CD4-positive, alpha-beta T cell treated with Interleukin-1 beta for 1 hour (primary cell): ENCODE measurements around the gene CLSTN2.

Experiments used
- DNase-seq, 2 donors: peaks; one replicate each; pipeline ENCODE4 v3.0.0-alpha.2; 2020 to 2022

The CLSTN2 gene

GRCh38 chr3:140153736-140154135 lies 218.8 kb downstream of the CLSTN2 start:
- DNase-seq: no peak

DNA sequence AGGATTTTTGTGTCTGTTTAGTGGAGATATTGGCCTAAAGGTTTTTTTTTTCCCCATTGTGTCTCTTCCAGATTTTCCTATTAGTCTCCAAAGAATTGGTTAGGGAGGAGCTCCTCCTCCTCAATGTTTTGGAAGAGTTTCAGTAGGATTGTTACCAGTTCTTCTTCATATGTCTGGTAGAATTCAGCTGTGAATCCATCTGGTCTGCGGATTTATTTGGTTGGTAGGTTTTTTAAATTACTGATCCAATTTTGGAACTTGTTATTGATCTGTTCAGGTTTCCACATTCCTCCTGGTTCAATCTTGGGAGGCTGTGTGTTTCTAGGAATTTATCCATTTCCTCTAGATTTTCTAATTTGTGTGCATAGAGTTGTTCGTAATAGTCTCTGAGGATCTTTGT lies 222.2 kb downstream of the CLSTN2 start:
- DNase-seq: no peak

- DNase-seq: no peak
Observed at GRCh38 chr3:140159646-140160045, 224.7 kb downstream of the CLSTN2 start.

DNA sequence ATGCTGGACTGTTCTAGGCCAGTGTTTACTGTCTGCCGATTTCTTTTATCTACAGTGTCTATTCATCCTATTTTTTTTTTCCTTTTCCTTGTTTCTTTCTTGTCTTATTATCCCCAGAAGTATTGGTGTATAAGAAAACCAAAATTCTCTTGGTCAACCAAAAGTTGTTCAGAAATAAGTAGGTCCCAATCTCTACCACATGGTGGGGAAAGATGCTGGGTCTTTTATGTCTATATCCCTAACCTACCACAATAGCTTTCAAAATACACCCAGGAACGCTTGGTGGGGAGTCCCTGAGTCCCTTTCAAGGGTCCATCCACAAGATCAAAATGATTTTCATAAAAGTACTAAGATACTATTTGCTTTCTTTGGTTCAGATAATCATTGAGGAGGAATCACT lies 225.6 kb downstream of the CLSTN2 start:
- no peak for DNase-seq

DNA sequence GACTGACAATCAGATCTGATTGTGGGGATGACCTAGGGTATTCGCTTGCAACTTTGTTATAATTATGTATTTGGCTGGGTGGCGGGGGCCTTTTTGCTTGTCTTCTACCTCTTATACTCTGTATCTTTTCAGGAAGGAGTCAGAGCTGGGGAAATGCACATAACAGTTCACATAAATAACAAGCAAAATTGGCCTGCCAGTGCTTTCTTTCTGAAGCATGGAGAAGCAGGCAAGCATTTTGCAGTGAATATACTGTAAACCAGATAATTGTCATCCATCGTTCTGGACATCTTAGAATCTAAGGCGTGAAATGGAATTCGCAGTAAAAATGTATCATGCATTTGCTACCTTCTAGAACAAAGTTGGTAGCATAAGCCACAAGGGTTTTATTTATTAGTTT lies 227.6 kb downstream of the CLSTN2 start:
- DNase-seq: no peak

- DNase-seq: no peak
Observed at GRCh38 chr3:140163159-140163763, 228.3 kb downstream of the CLSTN2 start.

DNA sequence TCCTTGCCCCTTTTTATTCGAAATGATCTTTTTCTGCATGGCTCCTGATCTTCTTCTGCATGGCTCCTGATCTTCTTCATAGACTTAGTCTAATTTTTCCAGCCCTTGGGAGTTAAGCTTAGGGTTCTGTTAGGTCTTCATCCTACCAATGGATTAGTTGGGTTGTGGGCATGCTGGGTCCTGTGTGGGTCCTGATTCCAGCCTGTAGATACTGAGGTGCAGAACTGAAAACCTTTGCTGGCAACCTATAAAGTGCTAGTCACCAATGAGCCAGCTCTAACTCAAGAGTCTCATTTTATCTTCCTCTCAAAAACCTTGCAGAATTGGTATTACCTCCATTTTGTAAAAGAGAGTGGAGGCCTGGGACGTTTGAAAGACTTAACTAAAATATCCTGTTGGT lies 229.2 kb downstream of the CLSTN2 start:
- DNase-seq: no peak

GRCh38 chr3:140164922-140165590 lies 230.1 kb downstream of the CLSTN2 start:
- no peak for DNase-seq

DNA sequence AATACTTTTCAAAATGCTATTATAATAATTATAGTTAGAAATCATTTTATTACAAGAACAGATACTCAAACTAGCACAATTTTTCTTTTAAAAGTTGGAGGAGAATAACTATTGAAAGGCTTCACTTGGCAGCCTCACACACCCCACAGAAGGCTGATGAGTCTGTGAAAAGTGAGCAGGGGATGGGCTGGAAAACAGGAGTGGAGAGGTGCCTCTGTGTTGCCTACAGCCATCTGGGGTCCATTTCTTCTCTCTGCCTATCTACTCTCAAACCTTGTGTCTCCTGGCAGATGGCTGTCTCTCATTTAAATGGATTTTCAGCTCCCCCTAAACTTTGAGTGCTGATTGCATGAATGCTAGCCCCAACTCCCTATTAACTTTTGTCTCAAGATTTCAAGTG lies 230.8 kb downstream of the CLSTN2 start:
- DNase-seq: no peak

DNA sequence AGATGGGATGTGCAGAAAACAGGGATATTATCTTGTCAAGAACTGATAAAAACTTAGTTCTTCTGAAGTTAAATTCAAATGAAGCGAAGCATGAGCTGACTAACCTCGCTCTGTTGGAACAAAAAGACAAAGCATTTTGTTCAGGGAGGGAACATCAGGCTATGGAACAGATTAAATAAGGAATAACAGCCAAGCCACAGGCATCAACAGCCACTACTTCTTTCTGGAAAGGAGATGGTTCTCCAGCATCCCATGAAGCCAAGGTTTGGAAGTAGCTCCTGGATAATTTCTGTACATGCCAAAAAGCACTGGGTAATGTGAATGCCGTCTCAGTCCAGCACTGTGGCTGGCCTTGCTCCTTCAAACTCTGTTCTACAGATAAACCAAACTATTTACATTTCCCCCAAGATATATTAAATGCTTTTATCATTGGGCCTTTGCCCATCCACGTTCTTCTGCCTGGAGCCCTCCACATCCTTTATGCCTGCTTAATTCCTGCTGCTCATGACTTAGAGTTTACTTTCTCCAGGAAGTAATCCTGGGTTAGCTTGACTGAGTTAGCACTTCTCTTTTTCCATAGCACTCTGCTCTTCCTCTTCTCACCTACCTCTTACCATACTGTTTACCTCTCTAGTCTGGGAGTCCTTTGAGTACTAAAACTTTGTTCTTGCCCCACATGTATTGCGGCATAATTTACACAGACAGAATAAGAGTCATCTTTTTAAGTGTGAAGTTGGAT lies 232.0 kb downstream of the CLSTN2 start:
- no peak for DNase-seq

- DNase-seq: no peak
Observed at GRCh38 chr3:140167600-140168281, 232.8 kb downstream of the CLSTN2 start.

GRCh38 chr3:140170612-140171011 lies 235.6 kb downstream of the CLSTN2 start:
- DNase-seq: no peak

DNA sequence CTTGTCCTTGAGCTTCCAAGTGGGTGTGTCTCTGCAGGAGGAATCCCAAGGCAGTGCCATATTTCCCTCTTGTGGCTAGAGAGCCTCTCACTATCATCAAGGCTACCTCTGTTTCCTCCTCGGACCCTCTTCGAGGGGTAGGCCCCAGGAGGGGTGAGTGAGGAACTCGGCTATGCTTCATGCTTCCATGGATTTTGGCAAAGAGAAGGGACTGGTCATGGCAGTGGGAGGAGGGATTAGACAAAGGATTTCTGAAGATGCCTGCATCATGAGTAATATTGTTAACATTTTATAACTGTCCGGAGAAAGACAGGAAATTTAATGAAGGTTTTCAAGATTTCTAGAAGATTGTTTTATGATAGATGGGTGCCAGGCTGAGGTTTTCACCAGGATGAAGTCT lies 241.5 kb downstream of the CLSTN2 start:
- DNase-seq: no peak

- no peak for DNase-seq
Observed at GRCh38 chr3:140177943-140178342, 243.0 kb downstream of the CLSTN2 start.

GRCh38 chr3:140178482-140178881 lies 243.5 kb downstream of the CLSTN2 start:
- DNase-seq: no peak

DNA sequence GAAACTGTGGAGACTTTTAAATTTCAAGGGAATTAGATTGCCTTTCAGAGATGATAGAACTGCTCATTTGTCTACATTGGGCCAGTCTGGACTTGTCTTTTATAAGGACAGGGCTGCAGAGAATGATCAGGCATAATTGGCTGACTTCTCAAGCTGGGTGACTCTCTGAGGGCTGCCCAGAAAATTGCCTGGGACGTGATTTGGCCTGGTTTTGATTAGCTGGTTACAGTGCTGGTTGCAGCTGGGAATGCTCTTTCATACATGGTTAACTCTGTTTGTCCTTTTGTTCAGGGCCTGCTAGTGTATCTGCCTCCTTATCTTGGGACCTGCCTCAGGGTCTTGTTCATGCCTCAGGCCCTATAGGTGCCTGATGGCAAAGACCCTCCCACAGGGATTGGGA lies 245.6 kb downstream of the CLSTN2 start:
- no peak for DNase-seq

GRCh38 chr3:140185375-140185774 lies 250.4 kb downstream of the CLSTN2 start:
- DNase-seq: no peak

DNA sequence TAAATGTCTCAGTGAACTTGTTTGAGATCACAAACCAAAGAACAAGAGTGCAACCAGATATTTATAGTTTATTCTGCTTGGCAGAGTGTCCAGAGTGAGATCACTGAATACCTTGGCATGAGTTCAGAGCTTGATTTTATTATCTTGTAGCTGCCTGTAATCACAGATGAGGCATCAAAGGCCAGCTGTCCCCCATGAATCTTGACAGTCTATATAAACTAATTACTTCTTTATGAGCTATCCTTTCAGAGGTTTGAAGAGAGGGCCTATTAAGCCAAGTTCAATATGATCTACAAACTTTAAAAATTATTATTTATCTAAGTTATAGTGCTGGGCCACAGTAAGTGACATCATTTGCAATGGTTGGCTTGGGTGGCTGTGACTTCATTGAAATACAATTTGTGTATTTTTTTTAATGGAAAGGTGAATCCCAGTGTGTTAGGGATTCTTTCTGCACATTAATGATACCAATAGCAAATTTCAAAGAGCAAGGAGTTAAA lies 251.5 kb downstream of the CLSTN2 start:
- no peak for DNase-seq

DNA sequence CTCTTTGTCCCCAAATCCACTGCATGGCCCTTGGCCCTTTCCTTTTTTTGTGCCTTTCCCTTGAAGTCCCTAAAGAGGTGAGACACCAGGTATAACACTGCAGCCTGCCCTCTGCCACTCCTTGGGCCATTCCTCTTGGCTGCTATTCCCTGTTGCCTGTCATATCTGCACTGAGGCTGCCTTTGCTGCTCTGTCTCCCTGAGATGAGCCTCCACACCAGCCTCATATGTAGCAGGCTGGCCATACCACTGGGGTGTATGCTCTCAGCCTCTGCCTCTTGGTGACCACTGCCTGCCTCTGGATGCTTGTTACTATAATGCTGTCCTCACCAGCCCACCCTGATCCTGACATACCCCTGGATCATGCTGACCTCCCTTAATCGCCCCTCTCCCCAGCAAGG lies 252.0 kb downstream of the CLSTN2 start:
- DNase-seq: no peak

GRCh38 chr3:140187656-140188221 lies 252.8 kb downstream of the CLSTN2 start:
- no peak for DNase-seq

DNA sequence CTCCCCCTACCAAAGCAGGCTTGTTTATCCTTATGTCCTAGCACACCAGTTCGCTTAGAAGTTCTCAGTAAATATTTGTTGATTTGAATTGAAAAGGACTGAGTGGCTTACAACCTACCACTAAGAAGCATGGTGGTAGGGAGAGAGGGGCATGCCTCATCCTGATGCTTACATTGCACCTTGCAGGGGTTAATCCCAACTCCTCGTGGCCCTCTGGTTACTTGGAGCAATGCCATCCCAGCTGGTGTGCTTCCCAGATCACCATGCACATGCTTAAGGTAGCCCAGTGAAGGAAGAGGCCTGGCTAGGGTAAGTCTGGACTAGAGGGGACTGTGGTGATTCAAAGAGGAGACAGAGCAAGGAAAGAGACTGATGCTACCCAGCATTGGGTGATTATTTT lies 253.3 kb downstream of the CLSTN2 start:
- no peak for DNase-seq

- no peak for DNase-seq
Observed at GRCh38 chr3:140189267-140189666, 254.3 kb downstream of the CLSTN2 start.

GRCh38 chr3:140189976-140190375 lies 255.0 kb downstream of the CLSTN2 start:
- DNase-seq: no peak
